H7 (cell line): ENCODE data around the gene AGAP6. TPM values are rescaled to one million over a fixed set of nuclear protein-coding genes. Genes with fewer than 3 reads are reported as not detected.
A peak's percentile ranks its signal among the peaks of the same experiment; 100 is the strongest.
"Not testable (repeated sequence)": the region's sequence is repeated elsewhere in the genome, so short reads cannot be mapped to it uniquely, and the experiment has no call there.

Experiments
- DNase-seq: peaks from one replicate; pipeline ENCODE4 v3.0.0; 2012
- H3K27me3 ChIP-seq: 2 replicates; pipeline ENCODE4 v1.6.0; 2011; ENCODE audit warnings: mild to moderate bottlenecking, low read length; ENCODE audit not compliant: control insufficient read depth, insufficient read depth
- H3K36me3 ChIP-seq: replicated peaks from 2 replicates; pipeline ENCODE4 v1.5.1; 2011; ENCODE audit warnings: low read length; ENCODE audit not compliant: control insufficient read depth, insufficient read depth
- H3K4me3 ChIP-seq: 2 replicates; pipeline ENCODE4 v1.5.1; 2011; ENCODE audit warnings: low read depth, mild to moderate bottlenecking, control low read depth, low read length, moderate library complexity; ENCODE audit not compliant: insufficient read depth
- total RNA-seq: library from RNA; depleted of rRNA; stranded (reverse); fragments of >200 nt; shearing (Covaris generic); gene quantifications from 2 replicates; pipeline ENCODE4 v1.2.3, GENCODE V29; 2014; rRNA removed

AGAP6 gene
- total RNA-seq: 7.0 and 7.7 TPM in 2 replicates

GRCh38 chr10:49988376-49988775 lies at the start of gene AGAP6:
AGAP6 (plus strand) TSS chr10:49988406; CDS start chr10:49988716, 310 bp downstream.
- not testable (repeated sequence) for H3K4me3 ChIP-seq, H3K36me3 ChIP-seq, H3K27me3 ChIP-seq, DNase-seq

GRCh38 chr10:49941447-49942338 lies 46.5 kb upstream of the AGAP6 start, which contains the start of the genes PARG and TIMM23B:
PARG (minus strand) TSS chr10:49942027; CDS start chr10:49941725, 302 bp downstream.
TIMM23B (plus strand) TSS chr10:49942053; CDS start chr10:49942195, 142 bp downstream.
- not testable (repeated sequence) for H3K36me3 ChIP-seq, H3K27me3 ChIP-seq
- DNase-seq: peak; percentile 62
- H3K4me3 ChIP-seq: peak within 1 kb of the TSS; percentile 74

- not testable (repeated sequence) for H3K27me3 ChIP-seq, H3K36me3 ChIP-seq, DNase-seq
- H3K4me3 ChIP-seq: peak overlapping the region; percentile 74
These were observed 45.9 kb upstream of the AGAP6 start for GRCh38 chr10:49942339-49942705.

- H3K4me3 ChIP-seq, H3K27me3 ChIP-seq, DNase-seq, H3K36me3 ChIP-seq: not testable (repeated sequence)
These were observed 44.6 kb upstream of the AGAP6 start for GRCh38 chr10:49943607-49944006.

- not testable (repeated sequence) for DNase-seq, H3K36me3 ChIP-seq, H3K27me3 ChIP-seq, H3K4me3 ChIP-seq
These were observed 40.1 kb upstream of the AGAP6 start for GRCh38 chr10:49948142-49948541.

- H3K36me3 ChIP-seq, DNase-seq, H3K27me3 ChIP-seq, H3K4me3 ChIP-seq: not testable (repeated sequence)
These were observed 39.5 kb upstream of the AGAP6 start for GRCh38 chr10:49948737-49949136.

- not testable (repeated sequence) for H3K36me3 ChIP-seq, H3K4me3 ChIP-seq, DNase-seq, H3K27me3 ChIP-seq
These were observed 36.2 kb upstream of the AGAP6 start for GRCh38 chr10:49952006-49952405.

GRCh38 chr10:49953122-49953521 lies 35.1 kb upstream of the AGAP6 start:
- H3K36me3 ChIP-seq, H3K4me3 ChIP-seq, DNase-seq, H3K27me3 ChIP-seq: not testable (repeated sequence)

- not testable (repeated sequence) for H3K27me3 ChIP-seq, H3K36me3 ChIP-seq, DNase-seq, H3K4me3 ChIP-seq
These were observed 17.8 kb upstream of the AGAP6 start for GRCh38 chr10:49970331-49970857.

GRCh38 chr10:49971466-49971865 lies 16.7 kb upstream of the AGAP6 start:
- H3K27me3 ChIP-seq, DNase-seq, H3K36me3 ChIP-seq, H3K4me3 ChIP-seq: not testable (repeated sequence)

GRCh38 chr10:49972094-49972493 lies 16.1 kb upstream of the AGAP6 start:
- not testable (repeated sequence) for DNase-seq, H3K4me3 ChIP-seq, H3K27me3 ChIP-seq, H3K36me3 ChIP-seq

- not testable (repeated sequence) for H3K27me3 ChIP-seq, H3K4me3 ChIP-seq, H3K36me3 ChIP-seq, DNase-seq
These were observed 10.4 kb upstream of the AGAP6 start for GRCh38 chr10:49977756-49978155.

GRCh38 chr10:49987207-49987606 lies 999 bp upstream of the AGAP6 start:
- H3K36me3 ChIP-seq, H3K27me3 ChIP-seq, H3K4me3 ChIP-seq, DNase-seq: not testable (repeated sequence)

GRCh38 chr10:49995321-49995720 lies 7.1 kb downstream of the AGAP6 start:
- not testable (repeated sequence) for DNase-seq, H3K36me3 ChIP-seq, H3K27me3 ChIP-seq, H3K4me3 ChIP-seq

GRCh38 chr10:50014024-50014423 lies 25.8 kb downstream of the AGAP6 start:
- not testable (repeated sequence) for H3K36me3 ChIP-seq, H3K4me3 ChIP-seq, DNase-seq, H3K27me3 ChIP-seq
